ENCODE results near the gene SPPL2B.

Gene SPPL2B

DNA sequence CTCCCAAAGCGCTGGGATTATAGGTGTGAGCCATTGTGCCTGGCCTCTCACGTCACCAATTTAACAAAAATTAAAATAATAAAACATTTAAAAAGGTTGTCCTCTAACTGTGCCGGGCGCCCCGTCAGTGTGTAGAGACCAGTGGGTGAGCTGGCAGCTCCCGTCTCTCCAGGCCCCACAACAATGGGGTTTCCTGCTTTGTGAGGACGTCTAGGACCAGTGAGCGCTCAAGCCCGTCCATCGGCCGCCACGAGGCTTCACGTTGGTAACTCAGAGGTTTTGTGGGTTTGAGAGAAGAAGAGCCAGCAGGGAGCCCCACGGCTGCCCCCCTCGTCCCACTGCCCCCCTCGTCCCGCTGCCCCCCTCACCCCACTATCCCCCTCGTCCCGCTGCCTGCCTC lies 4.8 kb upstream of the SPPL2B start:
- no peak for DNase-seq (ENCODE audit: low spot score)

GRCh38 chr19:2324220-2324948 lies 4.1 kb upstream of the SPPL2B start:
- DNase-seq (ENCODE audit: low spot score) = no peak

GRCh38 chr19:2325281-2326046 lies 3.0 kb upstream of the SPPL2B start:
- DNase-seq (ENCODE audit: low spot score) = no peak

GRCh38 chr19:2326699-2327360 lies 1.7 kb upstream of the SPPL2B start:
- DNase-seq (ENCODE audit: low spot score) = no peak

DNA sequence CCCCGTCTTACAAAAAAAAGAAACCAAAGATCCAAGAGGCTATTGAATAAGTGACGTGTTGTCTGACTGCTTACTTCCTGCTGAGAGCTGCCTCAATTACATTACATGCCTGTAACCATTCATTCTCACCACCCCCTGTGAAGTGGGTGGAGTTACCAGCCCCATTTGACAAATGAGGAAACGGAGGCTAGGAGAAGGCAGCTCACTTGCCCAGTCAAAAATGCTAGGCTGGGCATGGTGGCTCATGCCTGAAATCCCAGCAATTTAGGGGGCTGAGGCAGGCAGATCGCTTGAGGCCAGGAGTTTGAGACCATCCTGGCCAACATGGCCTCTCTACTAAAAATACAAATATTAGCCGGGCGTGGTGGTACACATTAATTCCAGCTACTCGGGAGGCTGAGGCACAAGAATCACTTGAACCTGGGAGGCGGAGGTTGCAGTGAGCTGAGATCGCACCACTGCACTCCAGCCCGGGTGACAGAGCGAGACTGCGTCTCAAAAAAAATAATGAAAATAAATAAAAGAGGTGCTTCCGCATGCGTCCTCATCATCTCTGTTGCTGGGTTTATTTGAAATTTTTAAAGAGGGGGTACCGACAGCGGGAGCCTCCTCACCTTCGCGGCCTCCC lies 597 bp upstream of the SPPL2B start:
- no peak for DNase-seq (ENCODE audit: low spot score)

DNA sequence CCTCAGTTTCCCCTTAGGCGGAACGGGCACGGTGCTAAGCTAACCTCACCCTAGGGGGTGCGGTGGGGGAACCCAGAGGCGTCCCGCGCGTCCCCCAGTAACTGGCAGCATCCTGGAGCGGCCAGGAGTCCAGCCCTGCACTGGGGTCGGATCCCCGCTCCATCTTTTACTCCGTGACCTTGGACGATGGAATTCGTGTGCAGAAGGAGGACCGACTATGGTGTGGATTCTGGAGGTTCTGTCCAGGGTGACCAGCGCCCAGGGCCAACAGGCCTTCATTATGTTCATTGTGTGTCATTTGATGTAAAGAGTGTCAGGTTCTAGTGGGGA lies 630 bp downstream of the SPPL2B start:
- DNase-seq (ENCODE audit: low spot score) = no peak

DNA sequence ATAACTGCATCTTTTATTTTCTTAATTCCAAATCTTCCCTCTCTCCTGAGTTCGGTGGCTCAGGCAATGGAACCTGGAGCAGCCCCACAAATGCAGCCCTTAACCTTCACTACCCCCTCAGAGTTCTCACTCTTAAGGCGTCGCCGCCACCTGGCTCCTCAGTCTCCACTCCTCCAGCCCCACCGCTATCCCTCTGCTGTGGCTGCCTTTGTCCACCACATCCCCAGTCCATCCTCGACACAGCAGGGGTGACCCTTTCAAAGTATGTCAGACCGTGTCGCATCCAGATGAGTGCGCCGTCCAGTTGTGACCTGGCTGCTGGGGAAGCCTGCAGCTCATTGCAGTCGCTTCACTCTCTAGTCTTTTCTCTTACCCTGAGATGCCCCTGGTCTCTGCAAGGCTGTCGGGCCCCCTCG lies 1.0 kb downstream of the SPPL2B start:
- no peak for DNase-seq (ENCODE audit: low spot score)

- no peak for DNase-seq (ENCODE audit: low spot score)
These were observed 1.8 kb downstream of the SPPL2B start for GRCh38 chr19:2330255-2330631.

DNA sequence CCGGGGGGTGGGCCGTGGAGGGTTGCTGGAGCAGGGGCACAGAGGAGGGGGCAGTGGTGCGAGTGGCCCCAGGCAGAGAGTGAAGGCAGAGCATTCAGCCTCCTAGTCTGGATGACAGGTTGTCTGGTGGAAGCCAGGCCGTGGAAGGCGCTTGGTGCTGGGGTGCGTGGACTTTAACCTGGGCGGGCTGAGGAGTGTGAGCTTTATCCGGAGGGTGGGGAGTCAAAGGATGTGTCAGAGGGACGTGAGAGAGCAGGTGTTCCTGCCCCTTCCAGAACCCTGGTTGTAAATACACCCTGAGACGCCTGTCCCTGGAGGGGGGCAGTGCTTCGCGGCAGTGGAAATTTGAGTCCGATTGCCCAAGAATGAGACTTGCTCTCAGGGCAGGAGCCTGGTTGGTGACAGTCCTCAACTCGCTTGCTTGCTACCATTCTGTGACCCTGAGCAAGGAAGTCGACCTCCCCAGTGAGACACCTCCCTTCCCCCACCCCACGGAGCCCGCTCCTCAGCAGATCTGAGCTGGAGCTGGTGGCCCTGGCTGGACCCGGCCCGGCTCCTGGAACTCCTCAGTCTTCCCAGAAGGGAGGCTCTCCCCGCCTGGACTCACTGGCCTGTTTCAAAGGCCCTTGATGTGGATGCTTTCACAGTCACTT lies 2.3 kb downstream of the SPPL2B start:
- peak; percentile 81 for DNase-seq (ENCODE audit: low spot score)

DNA sequence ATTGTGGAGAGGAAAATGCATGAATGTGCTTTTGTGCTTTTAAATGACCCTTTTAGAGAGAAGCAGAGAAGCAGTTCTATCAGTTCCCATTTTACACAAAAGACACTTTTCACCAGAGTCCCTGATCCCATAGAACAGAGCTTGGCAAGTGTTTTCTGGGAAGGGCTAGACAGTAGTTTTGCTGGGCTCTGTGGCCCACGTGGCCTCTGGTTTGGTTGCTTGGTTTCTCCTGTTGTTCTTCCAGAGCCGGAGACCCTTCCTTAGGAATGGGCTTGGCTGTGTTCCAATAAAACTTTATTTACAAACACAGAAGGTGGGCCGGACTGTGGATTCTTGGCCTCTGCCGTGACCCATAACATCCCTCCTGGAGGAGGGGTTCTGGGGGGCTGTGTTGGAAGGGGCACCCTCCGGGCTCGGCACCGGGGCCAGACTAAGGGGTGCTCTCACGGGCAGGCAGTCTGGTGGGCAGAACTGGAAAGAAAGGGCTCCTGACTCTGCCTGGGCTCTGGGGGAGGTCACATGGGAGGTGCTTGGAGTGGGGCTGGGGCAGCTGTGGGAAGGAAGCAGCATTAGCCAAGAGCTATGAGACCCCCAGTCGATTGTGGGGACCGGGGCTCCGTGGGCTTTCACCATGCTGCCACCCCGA lies 3.2 kb downstream of the SPPL2B start:
- DNase-seq (ENCODE audit: low spot score) = no peak

DNA sequence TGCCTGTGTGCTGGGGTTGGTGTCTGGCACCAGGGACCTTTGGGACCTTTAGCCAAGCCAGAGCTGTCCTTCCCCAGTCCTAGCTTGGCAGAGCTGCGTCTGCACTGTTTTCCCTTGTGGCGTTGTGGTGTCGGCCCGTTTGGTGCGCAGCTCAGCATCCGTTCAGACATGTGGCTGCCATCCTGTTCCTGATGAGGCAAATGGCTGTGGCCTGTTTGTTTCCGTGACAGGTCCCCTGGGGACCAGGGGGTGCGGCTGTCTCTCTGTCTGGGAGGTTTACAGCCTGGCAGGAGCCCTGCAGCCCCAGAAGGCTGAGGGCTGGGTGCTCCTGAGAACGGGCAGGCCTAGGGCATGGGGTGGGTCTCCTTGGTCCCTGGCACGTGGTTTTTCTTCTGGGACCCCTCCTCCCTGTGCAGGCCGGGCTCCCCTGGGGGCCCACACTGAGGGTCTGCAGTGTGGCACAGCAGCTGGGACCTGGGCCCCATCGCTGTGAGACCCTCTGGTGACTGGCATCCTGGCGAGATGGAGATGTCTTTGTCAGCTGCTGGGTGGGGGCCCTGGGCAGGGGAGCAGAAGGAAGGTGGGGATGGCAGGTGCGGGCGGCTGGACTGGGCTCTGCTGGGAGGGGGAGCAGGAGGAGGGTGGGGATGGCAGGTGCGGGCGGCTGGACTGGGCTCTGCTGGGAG lies 4.0 kb downstream of the SPPL2B start:
- DNase-seq (ENCODE audit: low spot score) = peak; percentile 50

DNA sequence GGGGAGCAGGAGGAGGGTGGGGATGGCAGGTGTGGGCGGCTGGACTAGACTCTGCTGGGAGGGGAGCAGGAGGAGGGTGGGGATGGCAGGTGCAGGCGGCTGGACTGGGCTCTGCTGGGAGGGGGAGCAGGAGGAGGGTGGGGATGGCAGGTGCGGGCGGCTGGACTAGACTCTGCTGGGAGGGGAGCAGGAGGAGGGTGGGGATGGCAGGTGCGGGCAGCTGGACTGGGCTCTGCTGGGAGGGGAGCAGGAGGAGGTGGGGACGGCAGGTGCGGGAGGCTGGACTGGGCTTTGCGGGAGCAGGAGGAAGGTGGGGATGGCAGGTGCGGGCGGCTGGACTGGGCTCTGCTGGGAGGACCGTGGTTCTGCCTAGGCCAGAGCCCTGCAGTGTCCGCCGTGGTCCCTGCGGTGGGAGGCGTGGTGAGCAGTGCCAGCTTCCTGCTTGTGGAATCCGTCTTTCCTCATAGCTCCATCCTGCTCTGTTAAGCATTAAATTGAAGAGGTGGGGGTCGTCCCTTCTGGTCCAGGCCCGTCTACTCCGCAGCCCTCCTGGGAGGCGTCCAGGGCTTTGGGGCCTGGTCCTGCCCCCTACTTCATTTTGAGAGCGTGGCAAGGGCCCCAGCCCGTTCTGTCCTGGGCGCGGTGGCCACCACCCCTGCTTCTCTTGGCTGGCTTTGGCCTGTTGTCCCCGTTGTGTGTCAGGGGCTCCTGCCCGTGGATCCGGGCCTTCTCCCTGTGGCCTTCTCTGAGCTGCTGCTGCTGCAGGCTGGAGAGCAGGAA lies 4.7 kb downstream of the SPPL2B start:
- peak; percentile 56 for DNase-seq (ENCODE audit: low spot score)

DNA sequence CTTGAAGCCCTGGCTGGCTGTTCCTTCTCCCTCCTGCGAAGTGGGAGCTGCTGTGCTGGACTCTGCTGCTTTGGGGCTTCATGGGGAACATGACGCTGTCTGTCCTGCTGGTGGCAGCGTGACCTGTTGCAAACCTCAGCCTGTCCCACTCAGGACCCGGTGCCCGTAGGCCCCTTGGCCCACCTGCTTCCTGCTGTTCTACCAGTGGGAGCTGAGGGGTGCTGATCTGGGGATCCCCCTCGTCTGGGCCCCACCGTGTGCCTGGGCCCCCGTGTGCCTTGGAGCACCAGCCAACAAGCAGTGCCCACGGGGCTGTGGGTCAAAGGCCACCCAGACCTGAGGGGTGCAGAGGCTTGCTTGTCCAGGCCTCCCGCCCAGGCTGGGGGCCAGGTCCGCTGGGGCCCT lies 5.3 kb downstream of the SPPL2B start:
- DNase-seq (ENCODE audit: low spot score) = no peak

DNA sequence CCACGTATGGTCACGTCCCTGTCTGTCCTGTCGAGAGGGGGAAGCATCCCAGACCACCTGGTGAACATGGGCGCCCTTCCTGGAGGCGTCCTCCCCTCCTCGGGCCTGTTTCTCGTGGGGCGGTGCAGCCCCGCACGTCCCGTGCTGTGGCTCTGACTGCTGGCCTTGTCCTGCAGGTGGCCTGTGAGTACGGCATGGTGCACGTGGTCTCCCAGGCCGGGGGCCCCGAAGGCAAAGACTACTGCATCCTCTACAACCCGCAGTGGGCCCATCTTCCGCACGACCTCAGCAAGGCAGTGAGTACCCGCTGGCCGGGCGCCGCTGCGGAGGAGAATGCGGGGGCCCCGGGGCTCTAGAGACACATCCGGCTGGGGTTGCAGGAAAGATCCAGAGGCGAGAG lies 5.9 kb downstream of the SPPL2B start:
- no peak for DNase-seq (ENCODE audit: low spot score)

DNA sequence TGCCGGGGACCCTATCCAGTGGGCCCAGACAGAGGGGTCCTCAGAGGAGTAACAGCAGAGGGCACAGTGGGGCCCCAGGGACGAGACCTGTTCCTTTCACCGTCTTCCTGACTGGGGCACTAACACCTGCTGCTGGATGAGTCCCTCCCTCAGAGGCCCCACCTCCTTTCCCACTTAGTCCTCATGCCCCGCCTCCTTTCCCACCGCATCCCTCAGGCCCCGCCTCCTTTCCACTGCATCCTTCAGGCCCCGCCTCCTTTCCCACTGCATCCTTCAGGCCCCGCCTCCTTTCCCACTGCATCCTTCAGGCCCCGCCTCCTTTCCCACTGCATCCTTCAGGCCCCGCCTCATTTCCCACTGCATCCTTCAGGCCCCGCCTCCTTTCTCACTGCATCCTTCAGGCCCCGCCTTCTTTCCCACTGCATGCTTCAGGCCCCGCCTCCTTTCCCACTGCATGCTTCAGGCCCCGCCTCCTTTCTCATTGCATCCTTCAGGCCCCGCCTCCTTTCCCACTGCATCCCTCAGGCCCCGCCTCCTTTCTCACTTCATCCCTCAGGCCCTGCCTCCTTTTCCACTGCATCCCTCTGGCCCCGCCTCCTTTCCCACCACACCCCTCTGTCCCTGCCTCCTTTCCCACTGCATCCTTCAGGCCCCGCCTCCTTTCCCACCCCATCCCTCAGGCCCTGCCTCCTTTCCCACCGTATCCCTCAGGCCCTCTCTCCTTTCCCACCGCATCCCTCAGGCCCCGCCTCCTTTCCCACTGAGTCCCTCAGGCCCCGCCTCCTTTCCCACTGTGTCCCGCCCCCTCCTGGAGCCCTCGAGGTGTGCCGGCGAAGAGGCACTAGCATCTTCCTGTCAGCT lies 6.7 kb downstream of the SPPL2B start:
- DNase-seq (ENCODE audit: low spot score) = no peak

DNA sequence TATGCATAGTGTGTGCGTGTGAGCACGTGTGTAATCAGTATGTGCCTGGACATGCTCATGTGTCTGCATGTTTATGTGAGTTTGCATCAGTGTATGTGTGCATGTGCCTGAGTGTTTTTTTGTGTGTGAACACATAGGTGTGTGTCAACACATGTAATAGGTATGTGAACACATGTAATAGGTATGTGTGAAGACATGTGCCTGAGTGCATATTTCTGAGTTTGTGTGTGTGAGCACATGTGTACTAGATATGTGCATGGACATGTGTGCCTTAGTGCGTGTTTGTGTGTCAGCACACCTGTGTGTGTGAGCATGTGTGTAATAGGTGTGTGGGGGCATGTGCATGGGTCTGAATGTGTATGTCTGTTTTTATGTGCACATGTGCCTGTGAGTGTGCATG lies 7.4 kb downstream of the SPPL2B start:
- DNase-seq (ENCODE audit: low spot score) = no peak

- no peak for DNase-seq (ENCODE audit: low spot score)
These were observed 8.2 kb downstream of the SPPL2B start for GRCh38 chr19:2336528-2337328.

GRCh38 chr19:2337329-2337707 lies 8.8 kb downstream of the SPPL2B start:
- DNase-seq (ENCODE audit: low spot score) = peak; percentile 76

Measured in SW480 (cell line).